ENCODE data around the gene PHOX2A. TPM values are rescaled to one million over a fixed set of nuclear protein-coding genes. Genes with fewer than 3 reads are reported as not detected.

PHOX2A gene
- total RNA-seq, 1 donor from 2014 or later, result not detected

DNA sequence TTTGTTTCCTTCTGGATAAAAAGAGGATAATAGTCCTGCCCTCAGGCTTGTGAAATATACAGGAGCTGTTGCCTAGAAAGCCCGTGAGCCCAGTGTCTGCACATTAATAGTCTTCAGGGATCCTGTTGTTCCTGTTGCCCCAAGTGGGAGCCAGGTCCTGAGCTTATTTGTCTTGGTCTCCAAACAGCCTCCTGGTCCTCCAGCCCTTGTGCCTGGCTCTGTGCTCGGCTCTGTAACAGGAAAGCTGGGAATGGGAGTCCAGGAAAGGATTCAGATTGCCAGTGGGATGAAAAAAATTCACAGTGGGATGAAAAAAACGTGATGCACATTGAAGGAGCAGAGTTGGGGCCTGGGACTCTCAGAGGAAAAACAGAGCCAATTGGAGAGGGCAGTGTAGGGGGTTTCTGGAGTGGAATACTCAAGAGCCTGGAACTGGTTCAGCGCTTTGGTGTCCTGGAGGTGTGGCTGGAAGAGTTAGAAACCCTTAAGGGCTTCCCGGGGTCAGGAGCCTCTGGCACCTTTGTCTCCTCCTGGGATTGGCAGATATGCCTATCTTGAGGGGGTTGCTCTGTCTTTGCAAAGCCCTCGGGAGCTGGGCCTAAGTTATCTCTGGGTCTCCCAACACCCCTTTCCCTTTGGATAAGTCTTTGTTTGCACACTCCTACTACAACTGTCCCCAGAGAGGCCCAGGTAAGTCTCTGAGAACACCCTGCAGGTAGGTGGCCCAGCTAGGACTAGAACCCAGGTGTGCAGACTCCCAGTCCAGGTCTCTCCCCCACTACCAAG lies 21.7 kb downstream of the PHOX2A start:
- Mint-ChIP-seq H3K9me3 (ENCODE audit: unreplicated experiment) (no peaks in the 10 kb centered on the region), H3K27ac (ENCODE audit: unreplicated experiment) (peak overlapping the region; percentile 93), H3K4me1 (ENCODE audit: unreplicated experiment) (peaks cover 33% of the 10 kb centered on the region), H3K36me3 (ENCODE audit: unreplicated experiment) (no peaks in the 10 kb centered on the region), H3K27me3 (ENCODE audit: unreplicated experiment) (peaks cover 13% of the 10 kb centered on the region), H3K4me3 (ENCODE audit: unreplicated experiment) (peak overlapping the region; percentile 84)
- no peak for TF ChIP-seq CTCF (IDR thresholded peaks at IDR 0.05)
- DNase-seq (ENCODE audit: extremely low spot score, unreplicated experiment), result peak; percentile 68

- Mint-ChIP-seq H3K4me1 (ENCODE audit: unreplicated experiment) (peaks cover 26% of the 10 kb centered on the region), H3K27ac (ENCODE audit: unreplicated experiment) (no peak overlapping the region), H3K4me3 (ENCODE audit: unreplicated experiment) (no peak overlapping the region), H3K9me3 (ENCODE audit: unreplicated experiment) (no peaks in the 10 kb centered on the region), H3K27me3 (ENCODE audit: unreplicated experiment) (peaks cover 19% of the 10 kb centered on the region), H3K36me3 (ENCODE audit: unreplicated experiment) (no peaks in the 10 kb centered on the region)
- no peak for TF ChIP-seq CTCF (IDR thresholded peaks at IDR 0.05)
- peak; percentile 77 for DNase-seq (ENCODE audit: extremely low spot score, unreplicated experiment)
Measured at GRCh38 chr11:72221386-72222075, 22.4 kb downstream of the PHOX2A start.

DNA sequence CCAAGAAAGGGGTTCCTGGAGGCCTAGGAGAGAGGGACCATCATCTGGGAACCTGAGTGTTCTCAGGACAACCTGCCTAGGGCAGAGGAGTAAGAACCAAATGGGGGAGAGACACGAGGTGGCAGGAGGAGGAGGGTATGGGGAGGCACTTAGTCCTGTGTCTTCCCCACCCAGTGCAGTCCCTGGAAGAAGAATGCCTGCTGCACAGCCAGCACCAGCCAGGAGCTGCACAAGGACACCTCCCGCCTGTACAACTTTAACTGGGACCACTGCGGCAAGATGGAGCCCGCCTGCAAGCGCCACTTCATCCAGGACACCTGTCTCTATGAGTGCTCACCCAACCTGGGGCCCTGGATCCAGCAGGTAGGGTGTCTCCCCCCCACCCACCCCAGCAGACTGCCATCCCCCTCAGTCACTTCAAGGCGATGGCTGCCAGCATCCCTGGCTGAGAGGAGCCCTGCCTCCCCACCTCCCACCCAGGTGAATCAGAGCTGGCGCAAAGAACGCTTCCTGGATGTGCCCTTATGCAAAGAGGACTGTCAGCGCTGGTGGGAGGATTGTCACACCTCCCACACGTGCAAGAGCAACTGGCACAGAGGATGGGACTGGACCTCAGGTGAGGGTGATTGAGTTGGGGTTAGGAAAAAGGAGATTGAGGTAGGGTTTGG lies 23.1 kb downstream of the PHOX2A start:
- H3K4me3 Mint-ChIP-seq (ENCODE audit: unreplicated experiment), result no peak overlapping the region
- no peak for TF ChIP-seq CTCF (IDR thresholded peaks at IDR 0.05)
- H3K9me3 Mint-ChIP-seq (ENCODE audit: unreplicated experiment), result no peaks in the 10 kb centered on the region
- H3K4me1 Mint-ChIP-seq (ENCODE audit: unreplicated experiment), result peaks cover 19% of the 10 kb centered on the region
- H3K27me3 Mint-ChIP-seq (ENCODE audit: unreplicated experiment), result peaks cover 25% of the 10 kb centered on the region
- no peak overlapping the region for H3K27ac Mint-ChIP-seq (ENCODE audit: unreplicated experiment)
- peak; percentile 75 for DNase-seq (ENCODE audit: extremely low spot score, unreplicated experiment)
- no peaks in the 10 kb centered on the region for H3K36me3 Mint-ChIP-seq (ENCODE audit: unreplicated experiment)

DNA sequence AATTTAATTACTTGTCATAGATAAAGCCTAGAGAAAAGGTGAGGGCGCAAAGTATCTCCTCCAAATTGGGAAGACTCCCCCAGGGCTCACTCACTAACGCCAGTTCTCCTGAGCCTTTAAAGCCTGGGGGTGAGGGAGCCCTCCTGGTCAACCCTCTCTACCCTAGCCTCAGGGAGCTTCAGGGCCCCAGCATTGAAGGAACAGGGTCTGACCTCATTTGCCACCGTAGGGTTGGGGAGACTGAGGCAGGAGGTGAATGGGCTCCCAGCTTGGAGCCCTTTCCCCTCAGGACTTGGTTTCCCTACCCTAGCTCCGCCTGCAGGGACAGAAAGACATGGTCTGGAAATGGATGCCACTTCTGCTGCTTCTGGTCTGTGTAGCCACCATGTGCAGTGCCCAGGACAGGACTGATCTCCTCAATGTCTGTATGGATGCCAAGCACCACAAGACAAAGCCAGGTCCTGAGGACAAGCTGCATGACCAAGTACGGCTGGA lies 25.7 kb downstream of the PHOX2A start:
- Mint-ChIP-seq H3K27ac (ENCODE audit: unreplicated experiment) (no peak overlapping the region), H3K36me3 (ENCODE audit: unreplicated experiment) (no peaks in the 10 kb centered on the region), H3K4me3 (ENCODE audit: unreplicated experiment) (no peak overlapping the region), H3K9me3 (ENCODE audit: unreplicated experiment) (no peaks in the 10 kb centered on the region), H3K27me3 (ENCODE audit: unreplicated experiment) (peaks cover 46% of the 10 kb centered on the region), H3K4me1 (ENCODE audit: unreplicated experiment) (peaks cover 11% of the 10 kb centered on the region)
- TF ChIP-seq CTCF (IDR thresholded peaks at IDR 0.05), result no peak
- DNase-seq (ENCODE audit: extremely low spot score, unreplicated experiment), result peak; percentile 60
